ENCODE data around the gene VAV1. TPM values are rescaled to one million over a fixed set of nuclear protein-coding genes. Genes with fewer than 3 reads are reported as not detected.

Gene VAV1
- total and polyA plus RNA-seq, 9 of the 15 experiments (the other 6 are each of a cell fraction or from before 2014, with no cell fraction given): 0.46 to 20.1 (median 11.1) TPM

GRCh38 chr19:6862673-6863078, 90.2 kb downstream of the VAV1 start (continued):
- no peak for TF ChIP-seq TFE3 (CRISPR knock-in tag; IDR thresholded peaks at IDR 0.05)
- TF ChIP-seq HOXB6 (CRISPR knock-in tag; IDR thresholded peaks at IDR 0.05; ENCODE audit: borderline replicate concordance): no peak
- TF ChIP-seq POU5F1 (IDR thresholded peaks at IDR 0.05; ENCODE audit: borderline replicate concordance, low read depth, low read length, partially characterized antibody): no peak
- no peak for TF ChIP-seq BRCA1 (IDR thresholded peaks at IDR 0.05)
- no peak for TF ChIP-seq BRCA1 (CRISPR knock-in tag; IDR thresholded peaks at IDR 0.05)
- TF ChIP-seq, protein P1, sequence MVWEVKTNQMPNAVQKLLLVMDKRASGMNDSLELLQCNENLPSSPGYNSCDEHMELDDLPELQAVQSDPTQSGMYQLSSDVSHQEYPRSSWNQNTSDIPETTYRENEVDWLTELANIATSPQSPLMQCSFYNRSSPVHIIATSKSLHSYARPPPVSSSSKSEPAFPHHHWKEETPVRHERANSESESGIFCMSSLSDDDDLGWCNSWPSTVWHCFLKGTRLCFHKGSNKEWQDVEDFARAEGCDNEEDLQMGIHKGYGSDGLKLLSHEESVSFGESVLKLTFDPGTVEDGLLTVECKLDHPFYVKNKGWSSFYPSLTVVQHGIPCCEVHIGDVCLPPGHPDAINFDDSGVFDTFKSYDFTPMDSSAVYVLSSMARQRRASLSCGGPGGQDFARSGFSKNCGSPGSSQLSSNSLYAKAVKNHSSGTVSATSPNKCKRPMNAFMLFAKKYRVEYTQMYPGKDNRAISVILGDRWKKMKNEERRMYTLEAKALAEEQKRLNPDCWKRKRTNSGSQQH (CRISPR knock-in tag; IDR thresholded peaks at IDR 0.05): peak; percentile 58
- TF ChIP-seq, protein P2, sequence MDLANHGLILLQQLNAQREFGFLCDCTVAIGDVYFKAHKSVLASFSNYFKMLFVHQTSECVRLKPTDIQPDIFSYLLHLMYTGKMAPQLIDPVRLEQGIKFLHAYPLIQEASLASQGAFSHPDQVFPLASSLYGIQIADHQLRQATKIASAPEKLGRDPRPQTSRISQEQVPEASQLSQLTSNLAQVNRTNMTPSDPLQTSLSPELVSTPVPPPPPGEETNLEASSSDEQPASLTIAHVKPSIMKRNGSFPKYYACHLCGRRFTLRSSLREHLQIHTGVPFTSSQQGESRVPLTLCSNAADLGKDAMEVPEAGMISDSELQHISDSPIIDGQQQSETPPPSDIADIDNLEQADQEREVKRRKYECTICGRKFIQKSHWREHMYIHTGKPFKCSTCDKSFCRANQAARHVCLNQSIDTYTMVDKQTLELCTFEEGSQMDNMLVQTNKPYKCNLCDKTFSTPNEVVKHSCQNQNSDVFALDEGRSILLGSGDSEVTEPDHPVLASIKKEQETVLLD (IDR thresholded peaks at IDR 0.05): no peak
- no peak for TF ChIP-seq BDP1 (IDR thresholded peaks at IDR 0.05; ENCODE audit: insufficient read depth, insufficient read length)
- TF ChIP-seq ZNF174 (CRISPR knock-in tag; IDR thresholded peaks at IDR 0.05): no peak
- TF ChIP-seq TAF9B (IDR thresholded peaks at IDR 0.05; ENCODE audit: partially characterized antibody): no peak
- TF ChIP-seq RFX7 (CRISPR knock-in tag; IDR thresholded peaks at IDR 0.05): no peak
- no peak for TF ChIP-seq BRF2 (IDR thresholded peaks at IDR 0.05; ENCODE audit: borderline replicate concordance, insufficient read depth, insufficient read length)
- TF ChIP-seq, protein P3, sequence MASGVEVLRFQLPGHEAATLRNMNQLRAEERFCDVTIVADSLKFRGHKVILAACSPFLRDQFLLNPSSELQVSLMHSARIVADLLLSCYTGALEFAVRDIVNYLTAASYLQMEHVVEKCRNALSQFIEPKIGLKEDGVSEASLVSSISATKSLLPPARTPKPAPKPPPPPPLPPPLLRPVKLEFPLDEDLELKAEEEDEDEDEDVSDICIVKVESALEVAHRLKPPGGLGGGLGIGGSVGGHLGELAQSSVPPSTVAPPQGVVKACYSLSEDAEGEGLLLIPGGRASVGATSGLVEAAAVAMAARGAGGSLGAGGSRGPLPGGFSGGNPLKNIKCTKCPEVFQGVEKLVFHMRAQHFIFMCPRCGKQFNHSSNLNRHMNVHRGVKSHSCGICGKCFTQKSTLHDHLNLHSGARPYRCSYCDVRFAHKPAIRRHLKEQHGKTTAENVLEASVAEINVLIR (CRISPR knock-in tag; IDR thresholded peaks at IDR 0.05): no peak
- TF ChIP-seq MBD1 (CRISPR knock-in tag; IDR thresholded peaks at IDR 0.05): no peak
- no peak for TF ChIP-seq STAT5B (CRISPR knock-in tag; IDR thresholded peaks at IDR 0.05)
- no peak; the same call in 1 of the 2 replicates for TF ChIP-seq LCOR (CRISPR knock-in tag; IDR thresholded peaks at IDR 0.05)
- TF ChIP-seq SIN3A (IDR thresholded peaks at IDR 0.05; ENCODE audit: borderline replicate concordance in 2 of 2, control insufficient read depth in 1 of 2, low read depth in 2 of 2, low read length in 2 of 2): 0 out of 4 replicates have a peak, but pooled peaks of 1 of the 2 experiments have one; percentile 12
- TF ChIP-seq HNRNPH1 (optimal IDR thresholded peaks at IDR 0.05; ENCODE audit: low read depth, low read length): no peak
- TF ChIP-seq, protein P4, sequence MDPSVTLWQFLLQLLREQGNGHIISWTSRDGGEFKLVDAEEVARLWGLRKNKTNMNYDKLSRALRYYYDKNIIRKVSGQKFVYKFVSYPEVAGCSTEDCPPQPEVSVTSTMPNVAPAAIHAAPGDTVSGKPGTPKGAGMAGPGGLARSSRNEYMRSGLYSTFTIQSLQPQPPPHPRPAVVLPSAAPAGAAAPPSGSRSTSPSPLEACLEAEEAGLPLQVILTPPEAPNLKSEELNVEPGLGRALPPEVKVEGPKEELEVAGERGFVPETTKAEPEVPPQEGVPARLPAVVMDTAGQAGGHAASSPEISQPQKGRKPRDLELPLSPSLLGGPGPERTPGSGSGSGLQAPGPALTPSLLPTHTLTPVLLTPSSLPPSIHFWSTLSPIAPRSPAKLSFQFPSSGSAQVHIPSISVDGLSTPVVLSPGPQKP (CRISPR knock-in tag; IDR thresholded peaks at IDR 0.05): no peak

Measured in K562 (cell line).